ENCODE results near the gene JADE2. TPM values are rescaled to one million over a fixed set of nuclear protein-coding genes. Genes with fewer than 3 reads are reported as not detected.

JADE2 gene
- total and polyA plus RNA-seq, 2 of the 8 experiments (the other 6 are each of a cell fraction or from before 2014, with no cell fraction given): 19.2 to 55.8 TPM

GRCh38 chr5:134524826-134525682 is at the start of gene JADE2 (continued):
- TF ChIP-seq SAP30 (IDR thresholded peaks at IDR 0.05; ENCODE audit: insufficient read depth, insufficient replicate concordance, low read length) (peak; percentile 23), PHF8 (conservative IDR thresholded peaks at IDR 0.05; ENCODE audit: low read depth, low read length) (no peak), SIN3A (conservative IDR thresholded peaks at IDR 0.05 in 1 of 2, IDR thresholded peaks at IDR 0.05 in 1 of 2; ENCODE audit: low read depth in 1 of 2, low read length in 2 of 2) (peak in 1 of 2 experiments; percentile 10; a peak in 1 of 4 replicates), HDAC6 (IDR thresholded peaks at IDR 0.05; ENCODE audit: low read depth, low read length) (no peak), JUND (IDR thresholded peaks at IDR 0.05; ENCODE audit: low read length) (peak; percentile 4; the same call in 1 of the 2 replicates), TBP (IDR thresholded peaks at IDR 0.05; ENCODE audit: low read depth, low read length) (no peak), TAF1 (IDR thresholded peaks at IDR 0.05; ENCODE audit: low read depth, low read length) (0 out of 2 replicates have a peak, but pooled peaks have one; percentile 16), SRF (IDR thresholded peaks at IDR 0.05; ENCODE audit: low read depth, low read length) (no peak), CHD2 (IDR thresholded peaks at IDR 0.05; ENCODE audit: low read length) (peak; percentile 59), POLR2A (IDR thresholded peaks at IDR 0.05; ENCODE audit: control extremely low read depth in 1 of 2, low read depth in 2 of 2, low read length in 2 of 2) (peak in 1 of 2 experiments; percentile 14; a peak in 1 of 3 replicates), BCL11A (IDR thresholded peaks at IDR 0.05; ENCODE audit: low read depth in 2 of 2, low read length in 2 of 2) (no peak), CHD1 (IDR thresholded peaks at IDR 0.05; ENCODE audit: low read depth, low read length) (no peak), BRCA1 (IDR thresholded peaks at IDR 0.05; ENCODE audit: low read depth, low read length) (0 out of 2 replicates have a peak, but pooled peaks have one; percentile 13), CEBPB (IDR thresholded peaks at IDR 0.05; ENCODE audit: low read depth, low read length) (no peak), CTCF (IDR thresholded peaks at IDR 0.05; ENCODE audit: control extremely low read depth in 1 of 3, insufficient read depth in 1 of 3, low read depth in 1 of 3, low read length in 3 of 3) (no peak), GTF2F1 (IDR thresholded peaks at IDR 0.05; ENCODE audit: borderline replicate concordance, low read depth, low read length) (no peak), POLR2AphosphoS5 (IDR thresholded peaks at IDR 0.05; ENCODE audit: low read depth, low read length) (no peak; the same call in 1 of the 2 replicates), CTBP2 (IDR thresholded peaks at IDR 0.05; ENCODE audit: borderline replicate concordance, insufficient read depth, insufficient read length, low read length) (no peak), EGR1 (IDR thresholded peaks at IDR 0.05; ENCODE audit: borderline replicate concordance, low read depth, low read length) (no peak)

All from H1 (cell line).